ENCODE results near the gene TMA7.

- TF ChIP-seq, protein P1, sequence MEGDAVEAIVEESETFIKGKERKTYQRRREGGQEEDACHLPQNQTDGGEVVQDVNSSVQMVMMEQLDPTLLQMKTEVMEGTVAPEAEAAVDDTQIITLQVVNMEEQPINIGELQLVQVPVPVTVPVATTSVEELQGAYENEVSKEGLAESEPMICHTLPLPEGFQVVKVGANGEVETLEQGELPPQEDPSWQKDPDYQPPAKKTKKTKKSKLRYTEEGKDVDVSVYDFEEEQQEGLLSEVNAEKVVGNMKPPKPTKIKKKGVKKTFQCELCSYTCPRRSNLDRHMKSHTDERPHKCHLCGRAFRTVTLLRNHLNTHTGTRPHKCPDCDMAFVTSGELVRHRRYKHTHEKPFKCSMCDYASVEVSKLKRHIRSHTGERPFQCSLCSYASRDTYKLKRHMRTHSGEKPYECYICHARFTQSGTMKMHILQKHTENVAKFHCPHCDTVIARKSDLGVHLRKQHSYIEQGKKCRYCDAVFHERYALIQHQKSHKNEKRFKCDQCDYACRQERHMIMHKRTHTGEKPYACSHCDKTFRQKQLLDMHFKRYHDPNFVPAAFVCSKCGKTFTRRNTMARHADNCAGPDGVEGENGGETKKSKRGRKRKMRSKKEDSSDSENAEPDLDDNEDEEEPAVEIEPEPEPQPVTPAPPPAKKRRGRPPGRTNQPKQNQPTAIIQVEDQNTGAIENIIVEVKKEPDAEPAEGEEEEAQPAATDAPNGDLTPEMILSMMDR (IDR thresholded peaks at IDR 0.05) = no peak
- TF ChIP-seq POLR2A (IDR thresholded peaks at IDR 0.05) = no peak
These were observed 5.3 kb downstream of the TMA7 start for GRCh38 chr3:48445277-48445882.
